GM18499 (cell line): ENCODE data around the gene ADAR.

Experiments
- ATAC-seq: cut with Tn5 transposase; IDR thresholded peaks from one replicate; pipeline ENCODE4 v1.9.1; 2021; ENCODE audit warnings: moderate number of reproducible peaks; ENCODE audit not compliant: insufficient read depth, unreplicated experiment

ADAR gene

DNA sequence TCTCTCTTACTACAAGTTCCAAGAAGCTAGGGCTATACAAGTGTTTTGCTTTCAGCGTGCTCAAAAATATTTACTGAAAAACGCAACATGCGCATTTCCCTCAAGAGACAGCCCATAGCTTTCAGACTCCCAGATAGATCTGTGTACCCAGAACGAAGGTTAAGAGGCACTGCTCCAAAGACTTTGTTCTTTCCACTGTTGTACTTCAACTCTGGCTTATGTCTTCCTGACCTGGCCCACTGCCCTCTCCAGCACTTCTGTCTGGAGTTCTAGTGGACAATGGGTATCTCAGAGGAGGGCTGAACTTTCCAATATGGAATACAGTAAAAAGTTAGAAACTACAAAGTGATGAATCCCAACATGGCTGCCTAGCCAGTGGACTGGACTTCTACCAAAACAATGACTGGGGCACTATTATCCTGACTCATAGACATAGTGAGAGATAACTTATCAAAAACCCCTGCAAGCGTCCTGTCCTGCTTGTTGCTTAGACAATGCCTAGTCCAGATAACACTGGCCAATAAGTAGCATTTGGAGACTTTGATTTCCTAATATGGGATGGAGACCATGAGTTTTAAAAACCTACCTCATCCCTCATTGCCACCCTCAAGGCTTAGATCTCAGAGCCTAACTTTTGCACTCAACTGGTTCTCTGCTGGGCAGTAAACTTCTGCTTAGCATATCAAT, 8.8 kb upstream of the ADAR start:
- ATAC-seq: no peak

- no peak for ATAC-seq
Measured at GRCh38 chr1:154615411-154615810, 7.4 kb upstream of the ADAR start.

GRCh38 chr1:154614901-154615300, 6.9 kb upstream of the ADAR start:
- no peak for ATAC-seq

- no peak for ATAC-seq
Measured at GRCh38 chr1:154614247-154614646, 6.3 kb upstream of the ADAR start.

- ATAC-seq: no peak
Measured at GRCh38 chr1:154611150-154611862, 3.3 kb upstream of the ADAR start.

DNA sequence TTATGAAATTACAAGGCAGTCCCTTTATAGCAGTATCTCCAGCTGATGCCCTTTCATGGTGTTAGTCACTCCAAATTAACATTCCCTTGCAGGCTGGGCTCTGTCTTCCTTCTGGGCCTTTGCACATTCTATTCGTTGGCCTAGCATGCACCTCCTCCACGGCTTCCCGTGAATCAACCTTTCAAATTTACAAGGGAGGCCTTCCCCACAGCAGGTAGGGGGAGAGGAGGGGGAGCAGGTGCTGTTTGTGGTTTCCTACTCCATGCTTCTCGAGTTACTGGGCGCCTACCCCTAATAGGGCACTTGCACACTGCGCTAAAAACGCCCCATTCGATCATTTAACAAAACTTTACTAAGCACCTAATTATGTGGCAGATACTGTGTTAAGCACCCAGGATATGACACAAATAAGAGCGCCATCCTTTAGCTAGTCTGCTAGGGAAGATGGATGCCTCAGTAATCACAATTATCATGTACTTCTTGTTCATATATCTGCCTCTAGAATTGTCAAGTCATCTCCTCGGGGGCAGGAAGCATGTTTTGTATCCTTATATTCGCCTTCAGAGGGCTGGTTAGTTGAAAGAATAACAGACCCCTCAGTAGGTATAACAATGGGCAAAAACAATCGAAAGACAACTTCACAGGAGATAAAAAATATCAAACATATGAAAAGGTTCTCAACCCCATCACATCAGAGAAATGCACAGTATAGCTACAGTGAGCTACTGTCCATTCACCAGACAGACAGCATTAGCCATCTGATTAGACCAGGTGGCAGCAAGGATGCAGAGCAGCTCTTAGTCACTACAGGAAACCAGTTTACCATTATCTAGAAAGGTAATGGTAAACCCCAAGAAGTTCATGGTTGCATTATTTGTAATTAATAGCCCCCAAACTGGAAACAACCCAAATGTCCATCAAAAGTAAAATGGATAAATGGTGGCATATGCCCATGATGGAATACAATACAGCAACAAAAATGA, 1.7 kb upstream of the ADAR start:
- no peak for ATAC-seq

DNA sequence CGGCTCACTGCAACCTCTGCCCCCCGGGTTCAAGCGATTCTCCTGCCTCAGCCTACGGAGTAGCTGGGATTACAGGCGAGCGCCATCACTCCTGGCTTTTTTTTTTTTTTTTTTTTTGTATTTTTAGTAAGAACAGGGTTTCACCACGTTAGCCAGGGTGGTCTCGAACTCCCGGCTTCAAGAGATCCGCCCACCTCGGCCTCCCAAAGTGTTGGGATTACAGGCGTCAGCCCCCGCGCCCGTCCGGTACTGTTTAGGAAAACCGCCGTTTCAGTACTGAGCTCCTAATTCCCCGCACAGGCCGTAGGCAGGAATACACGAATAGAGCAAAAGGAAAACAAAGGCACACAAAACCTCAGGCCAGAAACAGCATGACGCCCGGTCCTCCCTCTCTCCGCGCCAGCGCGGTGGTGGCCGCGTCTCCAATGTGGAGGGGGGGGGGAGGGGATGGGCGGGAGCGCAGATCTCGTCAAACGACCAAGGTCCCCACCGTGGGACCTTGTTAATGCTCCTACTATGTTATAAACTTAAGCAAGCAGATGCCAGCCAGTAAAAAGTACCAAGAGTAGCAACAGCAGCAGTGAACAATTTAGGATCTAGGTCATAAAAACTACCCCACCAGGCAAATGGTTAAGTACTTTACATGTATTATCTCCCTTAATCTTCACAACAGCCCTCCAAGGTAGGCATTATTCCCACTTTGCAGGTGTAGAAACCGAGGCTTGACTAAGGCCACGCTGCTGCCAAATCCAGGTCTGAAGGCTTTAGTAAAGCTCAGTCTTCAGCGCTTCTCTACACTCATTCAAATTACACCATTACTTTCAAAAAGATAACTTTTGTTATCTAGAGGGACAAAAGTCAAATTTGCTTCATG, 648 bp upstream of the ADAR start:
- no peak for ATAC-seq

DNA sequence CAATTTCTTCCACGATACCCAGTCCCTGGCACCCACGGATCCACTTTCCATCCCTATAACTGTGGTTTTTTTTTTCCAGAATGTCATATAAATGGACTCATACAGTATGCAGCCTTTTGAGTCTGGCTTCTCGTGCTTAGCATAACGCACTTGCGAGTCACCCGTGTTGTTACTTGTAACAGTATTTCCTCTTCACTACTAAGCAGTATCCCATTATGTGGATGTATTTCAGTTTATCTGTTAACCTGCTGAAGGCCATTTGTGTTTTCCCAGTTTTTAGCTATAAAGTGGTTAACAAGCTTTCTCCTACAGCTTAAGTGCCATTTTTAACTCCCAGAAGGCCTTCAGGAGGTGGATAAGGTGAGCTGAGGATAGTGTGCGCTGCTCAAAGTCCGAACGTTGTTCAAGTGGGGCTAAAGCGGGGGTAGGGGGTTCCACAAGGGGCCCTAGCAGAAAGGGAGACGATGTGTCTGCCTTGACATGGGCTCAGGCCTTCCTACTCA, 829 bp downstream of the ADAR start:
- no peak for ATAC-seq

- no peak for ATAC-seq
Measured at GRCh38 chr1:154605534-154605933, 2.5 kb downstream of the ADAR start.

DNA sequence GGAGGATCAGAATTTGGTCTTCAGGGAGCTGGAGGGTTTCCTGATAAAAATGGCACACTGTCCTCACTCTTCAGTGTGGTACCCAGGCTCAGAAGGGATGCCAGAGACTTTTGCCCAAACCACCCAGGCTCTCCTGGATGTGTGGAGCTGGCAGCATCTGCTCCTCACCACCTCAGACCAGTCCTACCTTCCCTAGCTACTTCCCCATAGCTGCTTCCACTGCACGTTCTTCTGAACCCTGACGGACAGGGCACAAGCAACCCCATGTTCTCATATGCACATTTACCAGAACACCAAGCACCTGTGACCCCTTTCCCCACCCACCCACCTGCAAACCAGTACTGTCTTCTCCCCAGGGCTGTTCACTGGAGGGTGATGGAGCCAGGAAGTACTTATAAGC, 4.7 kb downstream of the ADAR start:
- ATAC-seq: no peak

DNA sequence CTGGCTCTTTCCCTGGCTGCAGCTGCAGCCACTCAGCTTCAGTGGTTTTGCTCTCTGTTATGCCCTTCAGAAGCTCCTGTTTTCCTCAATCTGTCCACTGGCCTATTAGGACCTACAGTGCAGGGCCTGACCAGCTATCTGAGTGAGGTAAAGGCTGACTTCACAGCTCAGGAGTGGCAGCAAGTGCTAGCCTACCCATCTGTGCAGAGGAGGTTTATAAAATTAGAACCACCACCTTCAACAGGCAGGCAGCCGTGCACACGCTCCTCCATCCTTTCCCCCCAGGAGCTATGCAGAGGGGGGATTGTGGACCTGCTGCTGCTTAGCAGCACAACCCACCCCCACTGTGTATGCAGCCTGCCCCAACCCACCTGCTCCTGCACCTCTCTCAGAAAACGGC, 8.3 kb downstream of the ADAR start:
- no peak for ATAC-seq

- ATAC-seq: no peak
Measured at GRCh38 chr1:154598871-154599635, 8.9 kb downstream of the ADAR start.

DNA sequence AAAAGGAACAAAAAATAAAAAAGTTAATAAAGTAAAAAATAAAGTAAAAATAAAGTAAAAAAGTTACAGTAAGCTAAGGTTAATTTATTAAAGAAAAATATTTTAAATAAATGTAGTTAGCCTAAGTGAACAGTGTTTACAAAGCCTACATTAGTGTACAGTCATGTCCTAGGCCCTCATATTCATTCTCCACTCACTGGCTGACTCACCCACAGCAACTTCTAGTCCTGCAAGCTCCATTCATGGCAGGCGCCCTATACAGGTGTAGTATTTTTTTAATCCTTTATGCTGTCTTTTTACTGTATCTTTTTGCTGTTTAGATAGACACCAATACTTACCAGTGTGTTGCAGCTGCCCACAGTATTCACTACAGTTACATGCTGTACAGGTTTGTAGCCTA, 12.4 kb downstream of the ADAR start:
- no peak for ATAC-seq

DNA sequence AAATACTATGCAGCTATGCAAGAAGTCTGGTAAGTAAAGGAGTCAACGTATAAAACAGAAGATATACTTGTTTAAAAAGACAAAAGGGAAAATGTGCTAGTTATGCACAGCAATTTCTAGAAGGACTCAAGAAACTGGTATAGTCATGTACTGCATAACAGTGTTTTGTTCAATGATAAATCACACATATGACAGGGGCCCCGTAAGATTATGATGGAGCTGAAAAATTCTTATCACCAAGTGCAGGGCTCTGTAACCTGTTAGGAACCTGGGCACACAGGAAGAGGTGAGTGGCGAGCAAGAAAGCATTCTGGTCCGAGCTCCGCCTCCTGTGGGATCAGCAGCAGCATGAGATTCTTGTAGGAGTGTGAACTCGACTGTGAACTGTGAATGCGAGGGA, 13.2 kb downstream of the ADAR start:
- no peak for ATAC-seq

GRCh38 chr1:154593390-154593789, 14.6 kb downstream of the ADAR start:
- no peak for ATAC-seq

DNA sequence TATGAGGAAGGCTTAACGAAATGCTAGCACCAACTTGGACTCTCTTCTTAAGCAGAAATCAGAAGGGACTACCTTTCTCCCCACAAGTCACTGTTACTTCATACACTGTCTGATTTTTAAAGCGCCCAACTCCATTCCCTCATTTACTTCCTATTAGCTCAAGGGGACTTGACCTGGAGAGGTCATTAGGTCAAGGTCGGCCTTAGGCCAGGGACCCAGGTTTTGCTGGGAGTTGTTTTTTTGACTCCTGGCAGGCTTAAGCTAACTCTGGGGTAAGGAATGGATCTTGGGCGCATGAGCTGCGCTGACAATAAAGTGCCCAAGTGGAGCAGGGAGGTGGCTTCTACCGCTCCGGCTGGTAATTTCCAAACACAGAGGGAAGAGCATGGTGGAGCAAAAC, 16.8 kb downstream of the ADAR start:
- no peak for ATAC-seq

DNA sequence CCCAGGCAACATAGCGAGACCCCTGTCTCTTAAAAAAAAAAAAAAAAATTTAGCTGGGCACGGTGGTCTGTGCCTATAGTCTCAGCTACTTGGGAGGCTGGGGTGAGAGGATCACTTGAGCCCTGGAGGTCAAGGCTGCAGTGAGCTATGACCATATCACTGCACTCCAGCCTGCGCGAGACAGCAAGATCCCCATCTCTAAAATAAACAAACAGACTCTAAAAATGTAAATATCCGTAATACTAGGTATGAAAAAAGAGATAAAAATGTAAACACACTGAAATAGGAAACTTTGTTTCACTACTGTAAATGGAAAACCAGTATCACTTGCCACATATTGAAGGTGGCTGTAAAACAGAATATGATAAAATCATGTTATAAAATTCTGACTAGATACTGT, 17.2 kb downstream of the ADAR start:
- no peak for ATAC-seq

DNA sequence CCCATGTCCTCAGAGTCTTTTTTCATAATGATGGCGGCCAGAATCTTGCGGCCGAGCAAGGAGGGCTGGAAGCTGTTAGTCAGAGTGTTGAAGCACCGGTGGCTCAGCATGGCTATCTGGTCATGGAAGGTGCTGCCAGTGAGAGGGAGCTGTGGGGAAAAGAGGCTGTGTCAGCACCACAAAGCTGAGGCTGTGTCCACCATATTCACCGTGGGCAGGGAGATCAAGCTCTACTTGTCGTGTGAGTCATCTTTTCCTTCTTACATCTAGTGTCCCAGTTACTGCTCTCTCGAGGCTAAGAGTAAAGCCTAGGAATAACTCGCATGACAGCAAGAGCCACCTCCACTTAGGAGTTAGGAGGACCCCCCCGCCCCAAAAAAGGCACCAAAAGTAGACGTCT, 18.2 kb downstream of the ADAR start:
- no peak for ATAC-seq

DNA sequence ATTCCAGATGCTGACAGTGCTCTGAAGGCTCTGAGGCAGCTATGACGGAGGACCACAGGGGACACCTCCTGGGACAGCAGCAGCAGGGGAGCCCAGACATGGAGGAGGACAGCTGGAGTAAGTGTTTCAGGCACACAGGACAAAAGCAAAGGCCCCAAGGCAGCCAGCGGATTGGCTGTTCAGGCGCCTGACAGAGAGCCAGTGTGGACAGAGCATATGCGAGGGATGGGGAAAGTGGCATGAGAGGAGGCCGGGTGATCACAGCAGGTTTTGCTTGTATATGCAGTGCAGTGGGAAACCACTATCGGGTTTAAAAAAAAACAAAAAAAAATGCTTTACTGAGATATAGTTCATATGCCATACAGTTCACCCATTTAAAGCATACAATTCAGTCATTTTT, 21.3 kb downstream of the ADAR start:
- no peak for ATAC-seq
